OCI-LY1 (cell line): ENCODE results near the gene KCNK5.
A peak's percentile ranks its signal among the peaks of the same experiment; 100 is the strongest.

ENCODE experiments used
- H2AFZ ChIP-seq: fragments of 200-600 bp; sonication (generic), shearing (Covaris generic); 2 replicates; pipeline ENCODE4 v1.6.0; 2014; ENCODE audit warnings: antibody characterized with exemption, mild to moderate bottlenecking, low read length
- H3F3A ChIP-seq: fragments of 200-600 bp; sonication (generic), shearing (Covaris generic); 2 replicates; pipeline ENCODE4 v1.6.0; 2014; ENCODE audit warnings: mild to moderate bottlenecking, antibody characterized with exemption, low read length, moderate library complexity; ENCODE audit not compliant: insufficient read depth
- H3K27ac ChIP-seq: fragments of 200-600 bp; sonication (generic); 2 replicates; pipeline ENCODE4 v1.5.1; 2014; ENCODE audit warnings: low read length, mixed run types, mild to moderate bottlenecking, low read depth; ENCODE audit not compliant: poor library complexity, severe bottlenecking
- H3K27me3 ChIP-seq: fragments of 200-600 bp; sonication (generic); 2 replicates; pipeline ENCODE4 v1.6.0; 2014; ENCODE audit warnings: antibody characterized with exemption, mild to moderate bottlenecking, low read length, moderate library complexity; ENCODE audit not compliant: insufficient read depth
- H3K36me3 ChIP-seq: fragments of 200-600 bp; sonication (generic); 2 replicates; pipeline ENCODE4 v1.6.1; 2014; ENCODE audit warnings: mild to moderate bottlenecking, antibody characterized with exemption, low read length, moderate library complexity, mixed read lengths; ENCODE audit not compliant: insufficient read depth
- H3K4me1 ChIP-seq: fragments of 200-600 bp; sonication (generic); 2 replicates; pipeline ENCODE4 v1.5.1; 2014; ENCODE audit warnings: mild to moderate bottlenecking, low read length, moderate library complexity; ENCODE audit not compliant: insufficient read depth, severe bottlenecking
- H3K4me2 ChIP-seq: fragments of 200-600 bp; sonication (generic), shearing (Covaris generic); 2 replicates; pipeline ENCODE4 v1.6.1; 2014; ENCODE audit warnings: low read length
- H3K4me3 ChIP-seq: fragments of 200-600 bp; sonication (generic); 2 replicates; pipeline ENCODE4 v1.5.1; 2014; ENCODE audit warnings: low read length, low read depth, mild to moderate bottlenecking, mixed read lengths; ENCODE audit not compliant: poor library complexity, severe bottlenecking
- H3K79me2 ChIP-seq: fragments of 200-600 bp; shearing (Covaris generic); 2 replicates; pipeline ENCODE4 v1.6.1; 2016; ENCODE audit warnings: mixed run types, low read length, mixed read lengths; ENCODE audit not compliant: insufficient read depth
- H3K9ac ChIP-seq: fragments of 200-600 bp; sonication (generic), shearing (Covaris generic); 2 replicates; pipeline ENCODE4 v1.6.1; 2014; ENCODE audit warnings: mild to moderate bottlenecking, low read length, mixed read lengths
- H3K9me2 ChIP-seq: fragments of 200-600 bp; sonication (generic), shearing (Covaris generic); 2 replicates; pipeline ENCODE4 v1.6.1; 2014; ENCODE audit warnings: low read depth, mild to moderate bottlenecking, low read length, mixed read lengths
- H3K9me3 ChIP-seq: fragments of 200-600 bp; shearing (Covaris generic); 2 replicates; pipeline ENCODE4 v1.6.1; 2014; ENCODE audit warnings: low read length, mixed read lengths
- H4K20me1 ChIP-seq: fragments of 200-600 bp; sonication (generic), shearing (Covaris generic); 2 replicates; pipeline ENCODE4 v1.6.0; 2016; ENCODE audit warnings: mild to moderate bottlenecking, low read length; ENCODE audit not compliant: insufficient read depth
- EZH2 ChIP-seq: fragments of 200-600 bp; sonication (generic), shearing (Covaris generic); IDR thresholded peaks from 2 replicates; pipeline ENCODE4 v1.8.0; 2017; ENCODE audit warnings: borderline replicate concordance, mixed run types, mild to moderate bottlenecking, antibody characterized with exemption, low read length, moderate library complexity, mixed read lengths
- TF ChIP-seq, protein P1 (sequence below): fragments of 200-600 bp; sonication (generic), shearing (Covaris generic); IDR thresholded peaks from 2 replicates; pipeline ENCODE4 v1.5.1; 2017; ENCODE audit warnings: mild to moderate bottlenecking, antibody characterized with exemption, low read length, moderate library complexity, mixed read lengths

The KCNK5 gene

GRCh38 chr6:39191236-39191930 lies 37.9 kb downstream of the KCNK5 start:
- no peaks in the 10 kb centered on the region for H4K20me1 ChIP-seq
- H3F3A ChIP-seq: no peaks in the 10 kb centered on the region
- TF ChIP-seq, protein P1, sequence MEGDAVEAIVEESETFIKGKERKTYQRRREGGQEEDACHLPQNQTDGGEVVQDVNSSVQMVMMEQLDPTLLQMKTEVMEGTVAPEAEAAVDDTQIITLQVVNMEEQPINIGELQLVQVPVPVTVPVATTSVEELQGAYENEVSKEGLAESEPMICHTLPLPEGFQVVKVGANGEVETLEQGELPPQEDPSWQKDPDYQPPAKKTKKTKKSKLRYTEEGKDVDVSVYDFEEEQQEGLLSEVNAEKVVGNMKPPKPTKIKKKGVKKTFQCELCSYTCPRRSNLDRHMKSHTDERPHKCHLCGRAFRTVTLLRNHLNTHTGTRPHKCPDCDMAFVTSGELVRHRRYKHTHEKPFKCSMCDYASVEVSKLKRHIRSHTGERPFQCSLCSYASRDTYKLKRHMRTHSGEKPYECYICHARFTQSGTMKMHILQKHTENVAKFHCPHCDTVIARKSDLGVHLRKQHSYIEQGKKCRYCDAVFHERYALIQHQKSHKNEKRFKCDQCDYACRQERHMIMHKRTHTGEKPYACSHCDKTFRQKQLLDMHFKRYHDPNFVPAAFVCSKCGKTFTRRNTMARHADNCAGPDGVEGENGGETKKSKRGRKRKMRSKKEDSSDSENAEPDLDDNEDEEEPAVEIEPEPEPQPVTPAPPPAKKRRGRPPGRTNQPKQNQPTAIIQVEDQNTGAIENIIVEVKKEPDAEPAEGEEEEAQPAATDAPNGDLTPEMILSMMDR: no peak
- TF ChIP-seq EZH2: no peak
- H3K79me2 ChIP-seq: no peaks in the 10 kb centered on the region
- H3K9me2 ChIP-seq: no peaks in the 10 kb centered on the region
- no peaks in the 10 kb centered on the region for H3K36me3 ChIP-seq
- H3K27ac ChIP-seq: no peak overlapping the region
- H3K4me3 ChIP-seq: no peak overlapping the region
- peaks cover 4% of the 10 kb centered on the region for H3K27me3 ChIP-seq
- no peaks in the 10 kb centered on the region for H3K4me1 ChIP-seq
- no peak overlapping the region for H3K4me2 ChIP-seq
- no peaks in the 10 kb centered on the region for H3K9me3 ChIP-seq
- H3K9ac ChIP-seq: no peak overlapping the region
- H2AFZ ChIP-seq: no peak overlapping the region

DNA sequence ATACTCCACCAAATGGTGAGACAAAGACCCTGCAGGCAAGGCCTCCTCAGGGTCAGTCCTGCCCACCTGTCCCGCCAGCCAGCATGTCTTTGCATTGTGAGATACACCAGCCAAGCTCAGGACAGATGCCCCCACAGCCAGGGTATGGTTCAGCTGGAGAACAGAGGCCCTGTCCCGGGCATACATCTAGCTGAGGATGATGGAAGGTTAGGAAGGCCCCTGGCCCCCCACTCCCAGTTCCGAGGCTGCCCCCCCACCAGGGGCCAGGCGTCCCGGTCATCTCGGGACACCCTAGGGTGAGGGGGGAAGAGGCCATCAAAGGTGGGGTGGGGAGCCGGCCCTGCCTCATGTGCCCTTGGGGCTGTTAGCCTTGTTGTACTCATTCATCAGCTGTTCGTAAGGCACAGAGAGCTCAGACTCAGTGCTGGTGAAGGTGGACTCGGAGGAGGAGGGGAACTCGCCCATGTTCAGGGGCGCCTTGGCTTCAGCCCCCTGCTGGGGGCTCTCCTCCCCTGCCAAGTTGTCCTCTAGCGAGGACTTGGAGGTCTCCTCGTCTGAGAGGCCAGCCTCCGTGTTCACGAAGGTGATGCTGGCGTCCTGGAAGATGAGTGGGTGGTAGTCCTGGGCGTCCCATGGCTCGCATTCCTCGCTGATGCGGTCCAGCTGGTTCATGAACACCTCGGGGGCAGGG lies 38.6 kb downstream of the KCNK5 start:
- H3K79me2 ChIP-seq: no peaks in the 10 kb centered on the region
- no peaks in the 10 kb centered on the region for H3K4me1 ChIP-seq
- H3K9me3 ChIP-seq: no peaks in the 10 kb centered on the region
- H3K36me3 ChIP-seq: no peaks in the 10 kb centered on the region
- no peak overlapping the region for H3K9ac ChIP-seq
- no peak overlapping the region for H3K4me2 ChIP-seq
- H3F3A ChIP-seq: no peaks in the 10 kb centered on the region
- H3K27ac ChIP-seq: no peak overlapping the region
- no peak overlapping the region for H2AFZ ChIP-seq
- peaks cover 4% of the 10 kb centered on the region for H3K27me3 ChIP-seq
- TF ChIP-seq, protein P1: no peak
- no peak for TF ChIP-seq EZH2
- H3K4me3 ChIP-seq: no peak overlapping the region
- no peaks in the 10 kb centered on the region for H4K20me1 ChIP-seq
- H3K9me2 ChIP-seq: no peaks in the 10 kb centered on the region

GRCh38 chr6:39189915-39190544 lies 39.2 kb downstream of the KCNK5 start:
- Histone ChIP-seq H3K4me3 (no peak overlapping the region), H3K27me3 (peaks cover 4% of the 10 kb centered on the region), H3K9me2 (no peaks in the 10 kb centered on the region), H3K27ac (no peak overlapping the region), H4K20me1 (no peaks in the 10 kb centered on the region), H2AFZ (no peak overlapping the region), H3K4me1 (no peaks in the 10 kb centered on the region), H3K9ac (no peak overlapping the region), H3K4me2 (no peak overlapping the region), H3K36me3 (no peaks in the 10 kb centered on the region), H3K9me3 (no peaks in the 10 kb centered on the region), H3K79me2 (no peaks in the 10 kb centered on the region), H3F3A (no peaks in the 10 kb centered on the region)
- TF ChIP-seq, protein P1: peak; percentile 52; the same call in 1 of the 2 replicates
- no peak for TF ChIP-seq EZH2
